ENCODE results near the gene MBTPS1.

DNA sequence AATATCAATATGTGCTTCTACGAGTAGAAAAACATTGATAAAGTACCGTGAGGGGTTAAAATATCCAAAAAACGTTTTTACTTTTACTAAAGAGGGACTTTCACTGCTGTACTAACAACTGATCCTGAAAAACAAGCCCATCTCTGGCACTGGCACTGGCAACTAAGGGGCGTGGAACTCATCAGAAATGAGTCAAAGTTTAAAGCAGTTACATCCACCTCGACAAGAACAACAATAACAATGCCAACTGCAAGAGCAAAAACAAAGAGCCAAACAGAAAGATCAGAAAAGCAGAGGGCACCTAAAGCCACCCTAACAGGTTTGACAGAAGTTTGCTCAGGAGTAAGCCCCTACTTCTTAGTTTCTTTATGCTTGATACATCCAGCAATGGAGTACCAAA is 13.1 kb downstream of the MBTPS1 start:
- no peak for TF ChIP-seq POLR2AphosphoS5 (IDR thresholded peaks at IDR 0.05)
- TF ChIP-seq, protein P1, sequence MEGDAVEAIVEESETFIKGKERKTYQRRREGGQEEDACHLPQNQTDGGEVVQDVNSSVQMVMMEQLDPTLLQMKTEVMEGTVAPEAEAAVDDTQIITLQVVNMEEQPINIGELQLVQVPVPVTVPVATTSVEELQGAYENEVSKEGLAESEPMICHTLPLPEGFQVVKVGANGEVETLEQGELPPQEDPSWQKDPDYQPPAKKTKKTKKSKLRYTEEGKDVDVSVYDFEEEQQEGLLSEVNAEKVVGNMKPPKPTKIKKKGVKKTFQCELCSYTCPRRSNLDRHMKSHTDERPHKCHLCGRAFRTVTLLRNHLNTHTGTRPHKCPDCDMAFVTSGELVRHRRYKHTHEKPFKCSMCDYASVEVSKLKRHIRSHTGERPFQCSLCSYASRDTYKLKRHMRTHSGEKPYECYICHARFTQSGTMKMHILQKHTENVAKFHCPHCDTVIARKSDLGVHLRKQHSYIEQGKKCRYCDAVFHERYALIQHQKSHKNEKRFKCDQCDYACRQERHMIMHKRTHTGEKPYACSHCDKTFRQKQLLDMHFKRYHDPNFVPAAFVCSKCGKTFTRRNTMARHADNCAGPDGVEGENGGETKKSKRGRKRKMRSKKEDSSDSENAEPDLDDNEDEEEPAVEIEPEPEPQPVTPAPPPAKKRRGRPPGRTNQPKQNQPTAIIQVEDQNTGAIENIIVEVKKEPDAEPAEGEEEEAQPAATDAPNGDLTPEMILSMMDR (IDR thresholded peaks at IDR 0.05): no peak

Measured in upper lobe of left lung (tissue), 4 donors.